ENCODE measurements around the gene FHOD3.

DNA sequence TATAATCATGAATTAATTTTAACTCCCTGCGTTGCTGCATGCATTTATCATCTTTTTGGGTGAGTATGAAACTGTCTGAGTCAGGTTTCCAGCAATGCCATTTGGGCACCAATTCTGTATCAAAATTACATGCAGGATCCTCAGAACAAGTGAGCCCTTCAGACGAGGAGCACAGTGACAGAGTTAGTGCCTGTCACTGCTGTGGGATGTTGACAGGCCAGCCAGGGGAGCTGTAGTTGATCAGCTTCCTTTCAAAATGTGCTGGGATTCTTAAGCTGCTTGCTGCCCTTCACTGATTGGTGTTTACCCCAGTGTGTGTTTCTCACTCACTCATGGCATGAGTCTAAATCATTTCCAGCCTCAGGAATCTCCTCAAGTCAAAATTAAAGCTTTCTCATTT, 422.1 kb downstream of the FHOD3 start:
- TF ChIP-seq, protein P1, sequence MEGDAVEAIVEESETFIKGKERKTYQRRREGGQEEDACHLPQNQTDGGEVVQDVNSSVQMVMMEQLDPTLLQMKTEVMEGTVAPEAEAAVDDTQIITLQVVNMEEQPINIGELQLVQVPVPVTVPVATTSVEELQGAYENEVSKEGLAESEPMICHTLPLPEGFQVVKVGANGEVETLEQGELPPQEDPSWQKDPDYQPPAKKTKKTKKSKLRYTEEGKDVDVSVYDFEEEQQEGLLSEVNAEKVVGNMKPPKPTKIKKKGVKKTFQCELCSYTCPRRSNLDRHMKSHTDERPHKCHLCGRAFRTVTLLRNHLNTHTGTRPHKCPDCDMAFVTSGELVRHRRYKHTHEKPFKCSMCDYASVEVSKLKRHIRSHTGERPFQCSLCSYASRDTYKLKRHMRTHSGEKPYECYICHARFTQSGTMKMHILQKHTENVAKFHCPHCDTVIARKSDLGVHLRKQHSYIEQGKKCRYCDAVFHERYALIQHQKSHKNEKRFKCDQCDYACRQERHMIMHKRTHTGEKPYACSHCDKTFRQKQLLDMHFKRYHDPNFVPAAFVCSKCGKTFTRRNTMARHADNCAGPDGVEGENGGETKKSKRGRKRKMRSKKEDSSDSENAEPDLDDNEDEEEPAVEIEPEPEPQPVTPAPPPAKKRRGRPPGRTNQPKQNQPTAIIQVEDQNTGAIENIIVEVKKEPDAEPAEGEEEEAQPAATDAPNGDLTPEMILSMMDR (IDR thresholded peaks at IDR 0.05; ENCODE audit: insufficient read depth, low read depth, low read length): no peak
- no peak for TF ChIP-seq EZH2 (IDR thresholded peaks at IDR 0.05; ENCODE audit: insufficient read depth, low read length)
